ENCODE measurements around the gene CILP.
A peak's percentile ranks its signal among the peaks of the same experiment; 100 is the strongest.
"Not testable (repeated sequence)": the region's sequence is repeated elsewhere in the genome, so short reads cannot be mapped to it uniquely, and the experiment has no call there.

CILP gene

DNA sequence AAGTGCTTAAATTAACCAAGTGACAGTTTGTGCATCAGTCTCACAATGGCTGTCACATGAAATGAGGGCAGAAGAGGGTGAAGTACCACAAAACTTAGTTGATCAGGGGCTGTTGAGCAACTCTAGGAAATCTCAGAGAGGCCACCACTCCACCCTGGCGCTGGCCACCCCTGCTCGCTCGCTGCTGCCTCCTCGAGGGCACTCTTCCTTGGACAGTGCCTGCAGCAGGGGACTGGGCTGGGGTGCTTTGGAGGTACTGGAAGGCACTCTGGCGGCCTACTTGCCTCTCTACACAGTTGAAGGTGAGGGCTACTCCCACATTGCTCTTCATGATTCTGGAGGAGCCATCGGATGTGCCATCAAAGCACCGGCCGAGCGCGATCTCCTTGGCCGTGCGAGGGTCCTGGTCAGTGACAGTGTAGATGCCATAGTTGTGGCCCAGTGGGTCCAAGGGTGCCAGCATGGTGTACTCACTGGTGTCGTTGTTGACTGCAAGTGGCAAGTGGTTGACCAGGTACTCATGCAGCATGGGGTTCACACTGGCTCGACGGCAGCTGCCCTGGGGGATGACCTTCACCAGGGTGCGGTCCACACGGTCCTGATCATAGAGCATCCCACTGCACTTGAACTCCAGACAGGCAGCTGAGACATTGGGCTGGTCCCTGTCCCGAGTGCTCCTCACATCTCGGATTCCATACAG is 14.5 kb downstream of the CILP start:
- TF ChIP-seq HDGF (IDR thresholded peaks at IDR 0.05; ENCODE audit: borderline replicate concordance) (no peak), FOXA1 (IDR thresholded peaks at IDR 0.05) (no peak), BHLHE40 (IDR thresholded peaks at IDR 0.05; ENCODE audit: borderline replicate concordance) (no peak), CTBP1 (IDR thresholded peaks at IDR 0.05; ENCODE audit: borderline replicate concordance) (no peak), L3MBTL2 (conservative IDR thresholded peaks at IDR 0.05) (no peak), SUZ12 (IDR thresholded peaks at IDR 0.05) (no peak), FOXM1 (IDR thresholded peaks at IDR 0.05; ENCODE audit: borderline replicate concordance) (no peak), NFRKB (IDR thresholded peaks at IDR 0.05) (no peak), FOXK2 (IDR thresholded peaks at IDR 0.05) (no peak)
- CTCF ChIA-PET = no interaction called here
- no peak for DNase-seq (ENCODE audit: extremely low spot score)
- POLR2A ChIA-PET = interaction anchor here (3.1 kb wide), 1 partner anchor 11 kb away, joined by 10 read pairs; the partner anchor contains the start of gene CLPX

- TF ChIP-seq, protein P1, sequence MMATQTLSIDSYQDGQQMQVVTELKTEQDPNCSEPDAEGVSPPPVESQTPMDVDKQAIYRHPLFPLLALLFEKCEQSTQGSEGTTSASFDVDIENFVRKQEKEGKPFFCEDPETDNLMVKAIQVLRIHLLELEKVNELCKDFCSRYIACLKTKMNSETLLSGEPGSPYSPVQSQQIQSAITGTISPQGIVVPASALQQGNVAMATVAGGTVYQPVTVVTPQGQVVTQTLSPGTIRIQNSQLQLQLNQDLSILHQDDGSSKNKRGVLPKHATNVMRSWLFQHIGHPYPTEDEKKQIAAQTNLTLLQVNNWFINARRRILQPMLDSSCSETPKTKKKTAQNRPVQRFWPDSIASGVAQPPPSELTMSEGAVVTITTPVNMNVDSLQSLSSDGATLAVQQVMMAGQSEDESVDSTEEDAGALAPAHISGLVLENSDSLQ (IDR thresholded peaks at IDR 0.05) = no peak
- TF ChIP-seq TARDBP (IDR thresholded peaks at IDR 0.05) (no peak), FOXK2 (IDR thresholded peaks at IDR 0.05) (no peak), HDGF (IDR thresholded peaks at IDR 0.05; ENCODE audit: borderline replicate concordance) (no peak), ARNT (IDR thresholded peaks at IDR 0.05) (no peak), FOXM1 (IDR thresholded peaks at IDR 0.05; ENCODE audit: borderline replicate concordance) (no peak), ZNF384 (IDR thresholded peaks at IDR 0.05) (no peak), NFRKB (IDR thresholded peaks at IDR 0.05) (no peak), LEF1 (IDR thresholded peaks at IDR 0.05; ENCODE audit: borderline replicate concordance) (no peak), FOXA1 (IDR thresholded peaks at IDR 0.05) (no peak), ELF4 (IDR thresholded peaks at IDR 0.05) (no peak), BHLHE40 (IDR thresholded peaks at IDR 0.05; ENCODE audit: borderline replicate concordance) (no peak), SUZ12 (IDR thresholded peaks at IDR 0.05) (no peak), CTBP1 (IDR thresholded peaks at IDR 0.05; ENCODE audit: borderline replicate concordance) (no peak), SP1 (IDR thresholded peaks at IDR 0.05) (no peak)
- CTCF ChIA-PET = interaction anchor here (1.2 kb wide), 1 partner anchor 102 kb away, joined by 3 read pairs; no protein-coding TSS in a partner anchor
- no peak for DNase-seq (ENCODE audit: extremely low spot score)
- POLR2A ChIA-PET = interaction anchor here (1.0 to 3.1 kb wide), 2 partner anchors 10 to 109 kb away, joined by 3 to 10 read pairs; partner anchors contain the start of genes CLPX and RNU5B-1
Measured at GRCh38 chr15:65195548-65195923, 15.7 kb downstream of the CILP start.

DNA sequence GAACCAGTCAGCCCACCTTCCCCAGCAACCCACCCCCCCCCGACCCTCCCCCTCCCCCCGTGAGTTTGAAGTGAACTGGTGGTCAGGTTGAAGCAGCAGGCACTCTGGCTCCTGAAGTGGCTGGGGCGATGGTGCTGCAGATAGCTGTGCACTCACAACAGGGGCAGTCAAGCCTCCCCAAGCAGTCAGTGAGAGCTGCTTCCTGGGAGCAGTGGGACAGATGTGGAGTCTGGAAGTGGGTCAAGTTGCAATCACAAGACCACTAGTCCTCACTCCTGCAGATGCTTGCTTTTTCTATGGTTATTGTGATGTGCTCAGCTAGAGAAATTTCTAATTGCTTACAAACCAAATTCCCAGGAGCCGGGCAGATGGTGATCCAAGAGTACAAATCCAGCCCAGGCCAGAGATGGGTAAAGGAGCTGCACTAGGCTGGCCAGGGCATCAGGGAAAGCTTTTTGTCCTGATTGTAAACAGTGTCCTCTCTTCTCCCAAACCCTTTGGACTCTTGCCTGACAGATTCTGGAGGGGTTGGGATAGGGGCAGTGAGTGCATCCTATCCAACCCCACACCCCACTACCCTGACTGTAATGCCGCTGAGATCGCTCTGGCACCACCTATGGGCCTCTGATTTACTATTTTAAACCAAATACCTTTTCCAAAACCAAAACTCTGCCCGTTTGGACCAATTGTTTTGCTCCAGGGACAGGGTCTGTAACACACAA is 16.3 kb downstream of the CILP start:
- ChIA-PET CTCF (interaction anchor here (1.2 kb wide), 1 partner anchor 103 kb away, joined by 3 read pairs; no protein-coding TSS in a partner anchor), POLR2A (interaction anchor here (1.0 to 3.1 kb wide), 2 partner anchors 9 to 110 kb away, joined by 3 to 10 read pairs; partner anchors contain the start of genes CLPX and RNU5B-1)
- DNase-seq (ENCODE audit: extremely low spot score) = no peak
- TF ChIP-seq BHLHE40 (IDR thresholded peaks at IDR 0.05; ENCODE audit: borderline replicate concordance) = no peak
- no peak for TF ChIP-seq FOXM1 (IDR thresholded peaks at IDR 0.05; ENCODE audit: borderline replicate concordance)
- TF ChIP-seq ZNF384 (IDR thresholded peaks at IDR 0.05) = no peak
- no peak for TF ChIP-seq SUZ12 (IDR thresholded peaks at IDR 0.05)
- TF ChIP-seq NFRKB (IDR thresholded peaks at IDR 0.05) = no peak
- no peak for TF ChIP-seq HDGF (IDR thresholded peaks at IDR 0.05; ENCODE audit: borderline replicate concordance)
- TF ChIP-seq ARNT (IDR thresholded peaks at IDR 0.05) = no peak
- TF ChIP-seq ELF4 (IDR thresholded peaks at IDR 0.05) = no peak
- no peak for TF ChIP-seq CTBP1 (IDR thresholded peaks at IDR 0.05; ENCODE audit: borderline replicate concordance)
- no peak for TF ChIP-seq LEF1 (IDR thresholded peaks at IDR 0.05; ENCODE audit: borderline replicate concordance)

DNA sequence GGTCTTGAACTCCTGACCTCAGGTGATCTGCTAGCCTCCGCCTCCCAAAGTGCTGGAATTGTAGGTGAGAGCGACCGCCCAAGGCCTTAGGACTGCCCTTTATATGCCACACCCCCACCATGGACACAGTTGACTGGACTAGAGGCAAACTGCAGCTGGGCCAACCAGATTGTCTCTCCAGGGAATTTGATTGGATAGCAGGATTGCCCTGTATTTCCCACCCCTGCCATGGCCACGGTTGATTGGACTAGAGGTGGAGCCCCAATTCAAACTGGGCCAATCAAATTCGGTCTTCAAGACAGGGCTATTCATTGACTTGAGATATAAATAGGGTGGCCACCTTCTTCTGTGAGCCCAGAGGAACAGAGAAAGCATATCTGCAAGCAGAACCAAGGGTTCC is 19.3 kb downstream of the CILP start:
- CTCF ChIA-PET = no interaction called here
- POLR2A ChIA-PET = no interaction called here
- DNase-seq (ENCODE audit: extremely low spot score) = no peak

DNA sequence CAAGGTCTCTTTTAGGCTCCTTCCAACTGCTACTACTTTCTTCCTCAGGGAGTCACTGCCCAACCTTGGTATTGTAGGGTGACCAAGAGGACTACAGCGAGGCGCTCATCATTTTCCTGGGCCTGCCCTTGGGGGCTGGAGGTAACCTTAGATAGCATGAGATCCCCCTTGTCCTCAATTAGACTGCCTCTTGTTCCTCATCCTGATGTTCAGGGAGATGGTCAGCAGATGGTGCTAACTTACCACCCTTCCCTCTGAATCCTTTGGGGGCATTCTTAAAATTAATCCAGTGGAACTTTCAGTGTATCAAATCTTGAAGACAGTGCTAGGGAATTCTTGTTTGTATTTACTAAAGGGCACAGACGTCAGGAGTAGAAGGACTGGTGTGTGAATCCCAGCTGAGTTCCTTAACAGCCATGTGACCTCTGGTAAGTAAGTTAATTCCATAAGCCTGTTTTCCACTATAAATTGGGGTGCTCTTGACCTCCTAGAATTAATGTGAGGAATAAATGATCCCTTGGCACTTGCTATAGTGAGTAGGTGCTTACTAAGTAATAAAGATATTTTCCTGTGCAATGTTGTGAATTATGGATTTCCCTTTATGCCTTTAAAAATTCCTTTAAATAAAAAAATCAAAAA is 22.1 kb downstream of the CILP start:
- TF ChIP-seq FOXM1 (IDR thresholded peaks at IDR 0.05; ENCODE audit: borderline replicate concordance) = no peak
- DNase-seq (ENCODE audit: extremely low spot score) = peak; percentile 38
- POLR2A ChIA-PET = no interaction called here
- CTCF ChIA-PET = interaction anchor here (0.9 kb wide), 1 partner anchor 109 kb away, joined by 4 read pairs; no protein-coding TSS in a partner anchor

More for the DNA sequence above, 19.3 kb downstream of the CILP start:
- TF ChIP-seq HDGF (IDR thresholded peaks at IDR 0.05; ENCODE audit: borderline replicate concordance) = no peak
- TF ChIP-seq SP1 (IDR thresholded peaks at IDR 0.05) = no peak
- TF ChIP-seq FOXK2 (IDR thresholded peaks at IDR 0.05) = no peak
- no peak for TF ChIP-seq SUZ12 (IDR thresholded peaks at IDR 0.05)
- TF ChIP-seq, protein P1 (IDR thresholded peaks at IDR 0.05) = no peak
- TF ChIP-seq FOXA1 (IDR thresholded peaks at IDR 0.05) = no peak
- no peak for TF ChIP-seq TARDBP (IDR thresholded peaks at IDR 0.05)

DNA sequence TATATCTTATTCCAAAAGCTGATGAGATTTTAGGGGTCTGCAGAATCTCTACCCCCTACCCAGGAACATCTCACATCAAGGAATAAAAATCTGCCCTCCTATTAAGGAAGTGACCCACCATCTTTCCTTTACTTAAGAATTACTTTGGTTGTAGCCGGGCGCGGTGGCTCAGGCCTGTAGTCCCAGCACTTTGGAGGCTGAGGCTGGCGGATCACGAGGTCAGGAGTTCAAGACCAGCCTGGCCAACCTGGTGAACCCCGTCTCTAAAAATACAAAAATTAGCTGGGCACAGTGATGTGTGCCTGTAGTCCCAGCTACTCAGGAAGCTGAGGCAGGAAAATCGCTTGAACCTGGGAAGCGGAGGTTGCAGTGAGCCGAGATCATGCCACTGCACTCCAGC is 22.8 kb downstream of the CILP start:
- CTCF ChIA-PET; POLR2A ChIA-PET; DNase-seq (ENCODE audit: extremely low spot score): not testable (repeated sequence)

Data from HEK293T (cell line).